Epithelial cell of prostate (primary cell): ENCODE data around the gene PEX3.

ENCODE experiments used
- DNase-seq: peaks from one replicate; pipeline ENCODE4 v3.0.0-alpha.2; 2011; ENCODE audit warnings: low read depth, low spot score
- H3K27ac ChIP-seq: fragments of 450-650 bp; 2 replicates; pipeline ENCODE4 v1.5.1; 2017; ENCODE audit warnings: mild to moderate bottlenecking

PEX3 gene

GRCh38 chr6:143531720-143532499 is 81.3 kb downstream of the PEX3 start:
- no peak for DNase-seq
- no peak overlapping the region for H3K27ac ChIP-seq

- H3K27ac ChIP-seq = no peak overlapping the region
- no peak for DNase-seq
Observed at GRCh38 chr6:143535189-143535614, 84.6 kb downstream of the PEX3 start.

GRCh38 chr6:143536461-143536865 is 85.9 kb downstream of the PEX3 start:
- peak overlapping the region; percentile 40 for H3K27ac ChIP-seq
- no peak for DNase-seq

- DNase-seq = no peak
- peak overlapping the region; percentile 40 for H3K27ac ChIP-seq
Observed at GRCh38 chr6:143536866-143537691, 86.5 kb downstream of the PEX3 start.

- DNase-seq = no peak
- H3K27ac ChIP-seq = no peak overlapping the region
Observed at GRCh38 chr6:143538374-143538773, 87.8 kb downstream of the PEX3 start.

GRCh38 chr6:143539106-143539505 is 88.5 kb downstream of the PEX3 start:
- H3K27ac ChIP-seq = no peak overlapping the region

GRCh38 chr6:143539734-143540133 is 89.1 kb downstream of the PEX3 start:
- DNase-seq = no peak
- no peak overlapping the region for H3K27ac ChIP-seq

More at GRCh38 chr6:143539106-143539505, 88.5 kb downstream of the PEX3 start:
- no peak for DNase-seq

GRCh38 chr6:143540192-143540591 is 89.6 kb downstream of the PEX3 start:
- H3K27ac ChIP-seq = no peak overlapping the region
- no peak for DNase-seq
